Measurements from ENCODE around the gene TMED8.
A peak's percentile ranks its signal among the peaks of the same experiment; 100 is the strongest.

TMED8 gene

GRCh38 chr14:77303417-77304156, 73.3 kb downstream of the TMED8 start:
- Mint-ChIP-seq H3K4me3 (no peak overlapping the region), H3K9me3 (no peaks in the 10 kb centered on the region), H3K4me1 (peaks cover 9% of the 10 kb centered on the region), H3K36me3 (peaks cover 25% of the 10 kb centered on the region), H3K27ac (peak overlapping the region; percentile 36), H3K27me3 (no peaks in the 10 kb centered on the region)
- ATAC-seq: no peak

- Mint-ChIP-seq H3K9me3 (no peaks in the 10 kb centered on the region), H3K36me3 (peaks cover 32% of the 10 kb centered on the region), H3K4me3 (no peak overlapping the region), H3K4me1 (peaks cover 5% of the 10 kb centered on the region), H3K27ac (peak overlapping the region; percentile 36), H3K27me3 (no peaks in the 10 kb centered on the region)
- no peak for ATAC-seq
Observed at GRCh38 chr14:77302926-77303325, 74.0 kb downstream of the TMED8 start.

- H3K27ac Mint-ChIP-seq: no peak overlapping the region
- peak; percentile 64 for ATAC-seq
- H3K36me3 Mint-ChIP-seq: peaks cover 44% of the 10 kb centered on the region
- H3K27me3 Mint-ChIP-seq: no peaks in the 10 kb centered on the region
- H3K4me1 Mint-ChIP-seq: no peaks in the 10 kb centered on the region
- no peaks in the 10 kb centered on the region for H3K9me3 Mint-ChIP-seq
- no peak overlapping the region for H3K4me3 Mint-ChIP-seq
Observed at GRCh38 chr14:77301103-77301502, 75.8 kb downstream of the TMED8 start.

GRCh38 chr14:77299771-77300170, 77.1 kb downstream of the TMED8 start:
- no peak overlapping the region for H3K4me3 Mint-ChIP-seq
- no peaks in the 10 kb centered on the region for H3K9me3 Mint-ChIP-seq
- no peak overlapping the region for H3K27ac Mint-ChIP-seq
- ATAC-seq: no peak
- no peaks in the 10 kb centered on the region for H3K4me1 Mint-ChIP-seq
- H3K36me3 Mint-ChIP-seq: peaks cover 46% of the 10 kb centered on the region
- H3K27me3 Mint-ChIP-seq: no peaks in the 10 kb centered on the region

GRCh38 chr14:77296906-77297305, 80.0 kb downstream of the TMED8 start:
- Mint-ChIP-seq H3K9me3 (no peaks in the 10 kb centered on the region), H3K4me1 (no peaks in the 10 kb centered on the region), H3K27me3 (no peaks in the 10 kb centered on the region), H3K36me3 (peaks cover 36% of the 10 kb centered on the region), H3K27ac (no peak overlapping the region), H3K4me3 (no peak overlapping the region)
- no peak for ATAC-seq

- Mint-ChIP-seq H3K36me3 (peaks cover 36% of the 10 kb centered on the region), H3K27me3 (no peaks in the 10 kb centered on the region), H3K4me1 (no peaks in the 10 kb centered on the region), H3K27ac (no peak overlapping the region), H3K9me3 (no peaks in the 10 kb centered on the region), H3K4me3 (no peak overlapping the region)
- no peak for ATAC-seq
Observed at GRCh38 chr14:77296155-77296554, 80.7 kb downstream of the TMED8 start.

GRCh38 chr14:77290705-77291104, 86.2 kb downstream of the TMED8 start:
- H3K4me1 Mint-ChIP-seq: no peaks in the 10 kb centered on the region
- no peak overlapping the region for H3K4me3 Mint-ChIP-seq
- H3K9me3 Mint-ChIP-seq: no peaks in the 10 kb centered on the region
- no peak for ATAC-seq
- H3K27me3 Mint-ChIP-seq: no peaks in the 10 kb centered on the region
- peaks cover 30% of the 10 kb centered on the region for H3K36me3 Mint-ChIP-seq
- H3K27ac Mint-ChIP-seq: no peak overlapping the region

GRCh38 chr14:77286576-77286975, 90.3 kb downstream of the TMED8 start:
- no peak overlapping the region for H3K4me3 Mint-ChIP-seq
- no peaks in the 10 kb centered on the region for H3K27me3 Mint-ChIP-seq
- peaks cover 53% of the 10 kb centered on the region for H3K36me3 Mint-ChIP-seq
- no peak overlapping the region for H3K27ac Mint-ChIP-seq
- no peak for ATAC-seq
- no peaks in the 10 kb centered on the region for H3K4me1 Mint-ChIP-seq
- no peaks in the 10 kb centered on the region for H3K9me3 Mint-ChIP-seq

Data from stimulated activated memory B cell treated with anti-CD40 and anti-IgM and Interleukin-4, amounts not matched to agents 10 μg/mL and 1 μg/mL and 100 μg/mL, for 72 hours (primary cell).